NCI-H82 treated with DMSO at 0.1 percent for 48 hours (cell line): ENCODE results near the gene BABAM2.

Experiments
- DNase-seq: peaks from one replicate; lab custom pipeline; 2025; ENCODE audit not compliant: unreplicated experiment; lab: John Stamatoyannopoulos, UW

Gene BABAM2

GRCh38 chr2:28185891-28186290, 295.4 kb downstream of the BABAM2 start:
- no peak for DNase-seq

GRCh38 chr2:28187186-28187585, 296.7 kb downstream of the BABAM2 start:
- no peak for DNase-seq

DNA sequence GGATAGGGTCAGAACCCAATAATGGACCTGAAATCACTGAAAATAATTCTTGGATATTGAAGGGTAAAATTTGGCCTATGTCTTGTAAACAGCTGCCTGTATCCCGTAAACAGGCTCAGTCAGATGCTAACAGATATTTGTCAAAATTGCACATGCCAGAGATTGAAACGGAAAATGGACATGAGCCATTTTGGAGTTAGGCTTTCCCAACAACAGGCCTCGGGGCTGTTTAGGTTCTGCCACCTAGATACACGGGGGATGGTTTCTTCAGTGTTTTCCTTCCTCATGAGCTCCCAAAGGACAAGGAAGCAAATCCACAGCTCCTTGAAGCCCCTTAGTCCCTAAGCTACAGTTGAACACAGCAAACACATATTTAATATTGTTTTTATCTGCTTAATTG, 297.9 kb downstream of the BABAM2 start:
- no peak for DNase-seq

- DNase-seq: peak; percentile 81
These were observed 303.3 kb downstream of the BABAM2 start for GRCh38 chr2:28193630-28194403.

- no peak for DNase-seq
These were observed 309.6 kb downstream of the BABAM2 start for GRCh38 chr2:28199995-28200679.

DNA sequence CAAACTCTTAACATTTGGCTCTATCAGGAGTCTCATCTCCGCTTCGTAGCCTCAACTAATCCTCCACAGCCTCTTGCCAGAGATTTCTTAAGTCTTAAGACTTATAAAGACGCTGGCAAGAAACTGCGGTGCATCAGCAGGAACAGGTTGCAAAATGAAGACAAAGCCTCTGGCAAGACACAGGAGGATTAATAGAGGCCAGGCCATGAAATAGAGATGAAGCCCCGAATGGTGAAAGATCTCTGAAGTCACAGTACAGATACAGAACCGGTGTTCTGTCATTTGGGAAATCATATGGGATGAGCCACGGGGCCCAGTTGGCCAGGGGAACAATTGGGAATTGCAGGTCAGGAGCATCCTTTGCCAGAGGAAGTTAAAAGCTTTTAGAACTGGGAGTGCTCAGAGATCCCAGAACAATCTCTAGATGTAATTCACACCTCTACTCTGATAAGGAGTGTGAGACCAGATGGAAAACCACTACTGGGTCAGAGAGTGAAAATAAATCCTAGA, 311.2 kb downstream of the BABAM2 start:
- DNase-seq: peak; percentile 57

DNA sequence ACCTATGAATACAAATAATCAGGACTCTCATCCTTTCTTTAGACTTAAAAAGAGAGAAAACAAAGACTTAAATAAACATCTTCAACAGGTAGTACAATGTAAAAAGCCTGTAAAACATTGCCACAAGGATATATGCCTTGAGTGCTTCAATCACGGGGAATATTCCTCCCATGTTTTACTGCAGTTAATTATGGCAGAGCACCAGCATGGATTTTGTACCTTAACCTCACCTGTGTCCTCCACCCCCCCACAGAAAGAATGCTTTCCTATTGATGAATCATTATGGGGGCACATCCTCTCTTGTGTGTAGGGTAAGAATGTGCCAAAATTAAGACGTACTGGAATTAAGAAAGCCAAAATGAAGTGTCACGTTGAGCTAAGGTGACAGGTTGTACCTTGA, 312.2 kb downstream of the BABAM2 start:
- no peak for DNase-seq

- DNase-seq: no peak
These were observed 316.2 kb downstream of the BABAM2 start for GRCh38 chr2:28206762-28207161.

GRCh38 chr2:28209261-28209691, 318.7 kb downstream of the BABAM2 start:
- no peak for DNase-seq

DNA sequence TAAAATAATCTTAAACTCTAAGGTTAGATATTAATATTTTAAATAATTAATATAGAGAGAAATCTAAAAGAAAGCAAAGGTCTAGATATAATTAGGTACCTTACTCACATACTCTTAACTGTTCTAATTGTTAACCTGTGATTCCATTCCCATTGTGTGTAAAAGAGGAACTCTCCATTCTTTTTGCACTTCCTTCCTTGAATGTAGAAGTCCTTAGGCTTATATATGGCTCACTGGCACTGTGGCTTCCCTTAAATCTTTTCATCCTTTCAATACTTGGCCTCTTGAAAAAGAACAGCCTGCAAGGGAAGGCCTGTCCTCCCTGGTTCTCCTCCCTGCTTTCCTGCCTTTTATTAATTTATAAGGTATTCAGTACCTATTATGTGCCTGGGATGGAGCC, 319.3 kb downstream of the BABAM2 start:
- DNase-seq: no peak

- DNase-seq: no peak
These were observed 320.0 kb downstream of the BABAM2 start for GRCh38 chr2:28210535-28210934.

GRCh38 chr2:28216331-28216730, 325.8 kb downstream of the BABAM2 start:
- DNase-seq: no peak

DNA sequence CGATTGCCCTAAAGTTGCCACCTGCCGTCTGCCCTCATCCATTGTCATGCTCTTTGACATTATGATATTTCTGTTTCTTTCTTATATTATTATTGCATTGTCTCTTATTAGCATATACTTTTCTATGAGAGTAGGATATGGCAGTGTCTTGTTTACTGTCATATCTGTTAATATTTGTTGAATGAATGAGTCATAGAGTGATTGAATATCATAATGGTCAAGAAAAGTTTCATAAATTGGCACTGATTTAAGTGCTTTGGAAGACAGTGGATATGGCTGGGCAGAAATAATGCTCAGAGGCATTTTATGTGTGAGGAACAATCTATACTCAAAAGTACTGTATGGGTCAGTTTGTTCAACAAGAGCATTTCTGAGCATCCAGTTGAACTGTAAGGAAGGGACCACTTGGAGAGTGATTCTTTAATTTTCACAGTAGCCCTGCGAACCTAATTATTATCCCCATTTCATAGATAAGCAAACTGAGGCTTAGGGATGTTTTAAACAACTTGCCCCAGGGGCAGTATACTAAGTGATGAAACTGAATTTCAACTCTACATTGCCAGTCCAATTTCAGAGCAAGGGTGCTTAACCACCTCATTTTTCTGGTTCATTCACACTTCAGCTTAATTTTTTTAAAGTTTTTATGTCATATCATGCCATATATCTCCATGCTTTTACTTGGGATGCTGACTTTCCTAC, 326.7 kb downstream of the BABAM2 start:
- DNase-seq: no peak

GRCh38 chr2:28219138-28219537, 328.6 kb downstream of the BABAM2 start:
- DNase-seq: no peak

- DNase-seq: no peak
These were observed 329.3 kb downstream of the BABAM2 start for GRCh38 chr2:28219758-28220368.

DNA sequence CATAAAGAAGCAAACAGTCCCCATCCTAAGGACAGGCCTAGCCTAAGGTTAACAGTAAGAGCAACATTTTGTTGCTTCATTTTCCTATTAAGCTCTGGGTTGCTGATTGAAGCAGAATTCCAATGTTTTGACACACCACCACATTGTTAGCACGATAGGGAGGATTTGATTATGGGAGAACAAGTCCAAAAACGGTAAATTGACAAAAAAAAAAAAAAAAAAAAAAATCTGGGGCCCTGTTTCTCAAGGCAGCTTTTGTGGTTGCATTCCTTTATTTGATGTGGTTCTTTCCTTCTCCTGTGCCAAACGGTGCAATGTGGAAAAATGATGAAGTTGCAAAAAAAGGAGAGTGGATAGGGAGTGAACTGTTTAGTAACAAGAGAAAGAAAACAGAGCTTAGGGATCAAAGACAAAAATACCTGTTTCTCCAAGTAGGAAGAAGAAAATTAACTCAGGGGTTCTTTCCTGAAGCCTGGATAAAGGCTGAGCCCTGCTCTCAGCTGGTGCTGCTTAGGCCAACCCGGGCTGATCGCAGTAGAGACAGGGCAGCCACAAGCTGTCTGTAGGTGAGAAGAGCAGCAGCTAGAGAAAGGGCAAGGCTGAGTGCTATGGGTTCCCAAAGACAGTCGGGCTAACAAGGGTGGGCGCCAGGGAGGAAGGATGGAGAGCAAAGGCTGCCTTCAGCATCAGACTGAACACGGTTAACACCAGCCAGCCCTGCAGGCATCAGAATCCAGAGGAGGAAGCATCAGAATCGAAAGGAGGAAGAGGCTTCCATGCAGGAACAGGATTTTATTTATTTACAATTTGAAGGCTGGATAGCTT, 334.3 kb downstream of the BABAM2 start:
- no peak for DNase-seq

GRCh38 chr2:28225473-28226080, 335.0 kb downstream of the BABAM2 start:
- DNase-seq: no peak

DNA sequence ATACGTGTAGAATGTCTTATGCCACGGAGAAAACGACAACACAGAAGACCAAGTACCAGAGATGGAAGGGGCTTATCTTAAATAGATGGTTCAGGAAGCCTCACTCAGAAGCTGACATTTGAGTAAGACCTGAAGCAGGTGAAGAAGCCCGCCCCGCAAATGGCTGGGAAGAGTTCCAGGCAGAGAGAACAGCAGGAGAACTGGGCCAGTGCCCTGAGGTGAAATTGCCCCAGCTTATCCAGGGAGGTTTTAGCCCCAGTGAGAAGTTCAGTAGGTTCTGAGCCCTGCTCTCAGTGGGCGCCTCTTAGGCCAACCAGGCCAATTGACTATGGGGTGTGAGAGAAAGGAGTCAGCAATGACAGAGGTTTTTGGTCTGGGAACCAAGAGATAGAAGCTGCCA, 336.0 kb downstream of the BABAM2 start:
- no peak for DNase-seq

GRCh38 chr2:28227498-28227897, 337.0 kb downstream of the BABAM2 start:
- no peak for DNase-seq

DNA sequence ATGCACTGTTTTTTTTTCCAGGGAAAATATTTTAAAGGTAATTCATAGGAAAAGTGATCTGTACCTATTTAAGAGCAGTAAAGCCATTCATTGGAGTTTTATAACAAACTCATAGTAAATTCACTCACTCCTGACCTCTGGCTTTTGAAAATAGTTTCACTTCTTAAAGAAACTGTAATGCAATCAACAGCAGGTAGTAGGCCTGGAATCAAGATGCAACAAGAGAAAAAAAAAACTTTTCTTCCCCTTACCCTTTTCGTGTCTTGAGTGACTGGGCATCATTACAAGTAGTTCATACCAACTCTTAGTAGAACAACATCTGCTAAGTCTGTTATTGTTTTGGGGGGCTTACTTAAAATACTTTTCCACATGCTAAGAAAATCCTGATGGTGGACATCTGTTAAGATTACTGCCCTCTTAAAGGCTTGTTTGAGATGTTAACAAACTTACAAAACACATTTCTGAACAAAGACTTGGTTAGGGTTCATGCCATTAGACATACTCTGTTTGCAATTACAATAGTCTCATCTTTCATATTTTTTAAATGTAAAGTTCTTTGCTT, 338.0 kb downstream of the BABAM2 start:
- no peak for DNase-seq
